ENCODE data around the gene LVRN. TPM values are rescaled to one million over a fixed set of nuclear protein-coding genes. Genes with fewer than 3 reads are reported as not detected.

Gene LVRN
- total RNA-seq, 4 donors from 2014 or later: 0.31 to 2.9 (median 2.1) TPM; not detected in 1

DNA sequence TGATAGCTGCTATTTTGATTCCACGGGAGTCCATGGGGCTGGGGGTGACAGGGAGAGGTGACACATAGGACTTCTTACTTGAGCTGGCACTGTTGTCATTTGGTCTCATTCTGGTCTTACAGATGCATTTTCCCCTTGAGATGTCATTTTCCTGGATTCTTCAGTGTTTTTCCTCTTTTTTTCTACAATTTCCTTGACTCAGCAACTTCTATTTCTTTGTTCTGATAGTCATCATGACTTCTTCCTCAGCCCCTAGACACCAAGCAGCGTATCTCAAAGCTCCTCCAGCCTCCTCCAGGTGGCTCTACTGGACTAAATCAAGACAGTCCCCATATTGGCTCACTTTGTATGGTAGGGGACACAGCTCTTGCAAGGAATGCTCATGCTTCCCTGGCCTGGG lies 16.5 kb downstream of the LVRN start:
- Histone ChIP-seq H3K9me3 (no peaks in the 10 kb centered on the region), H3K27me3 (peaks cover 0 to 8% (median 0%) of the 10 kb centered on the region in 4 donors), H3K4me1 (peaks cover 0 to 9% (median 0%) of the 10 kb centered on the region in 3 donors), H3K27ac (peak overlapping the region in 3 of 4 donors; percentile 32 to 82 (median 69)), H3K4me3 (no peak overlapping the region), H3K36me3 (no peaks in the 10 kb centered on the region)
- intact Hi-C loops (cut with DNase I): no loop called here
- 55 to 66% methylated on average over 2 of the region's 2 CpGs for WGBS, 2 donors
- no peak for DNase-seq
- TF ChIP-seq, protein P1, sequence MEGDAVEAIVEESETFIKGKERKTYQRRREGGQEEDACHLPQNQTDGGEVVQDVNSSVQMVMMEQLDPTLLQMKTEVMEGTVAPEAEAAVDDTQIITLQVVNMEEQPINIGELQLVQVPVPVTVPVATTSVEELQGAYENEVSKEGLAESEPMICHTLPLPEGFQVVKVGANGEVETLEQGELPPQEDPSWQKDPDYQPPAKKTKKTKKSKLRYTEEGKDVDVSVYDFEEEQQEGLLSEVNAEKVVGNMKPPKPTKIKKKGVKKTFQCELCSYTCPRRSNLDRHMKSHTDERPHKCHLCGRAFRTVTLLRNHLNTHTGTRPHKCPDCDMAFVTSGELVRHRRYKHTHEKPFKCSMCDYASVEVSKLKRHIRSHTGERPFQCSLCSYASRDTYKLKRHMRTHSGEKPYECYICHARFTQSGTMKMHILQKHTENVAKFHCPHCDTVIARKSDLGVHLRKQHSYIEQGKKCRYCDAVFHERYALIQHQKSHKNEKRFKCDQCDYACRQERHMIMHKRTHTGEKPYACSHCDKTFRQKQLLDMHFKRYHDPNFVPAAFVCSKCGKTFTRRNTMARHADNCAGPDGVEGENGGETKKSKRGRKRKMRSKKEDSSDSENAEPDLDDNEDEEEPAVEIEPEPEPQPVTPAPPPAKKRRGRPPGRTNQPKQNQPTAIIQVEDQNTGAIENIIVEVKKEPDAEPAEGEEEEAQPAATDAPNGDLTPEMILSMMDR (IDR thresholded peaks at IDR 0.05): no peak
- TF ChIP-seq POLR2A (IDR thresholded peaks at IDR 0.05): no peak

DNA sequence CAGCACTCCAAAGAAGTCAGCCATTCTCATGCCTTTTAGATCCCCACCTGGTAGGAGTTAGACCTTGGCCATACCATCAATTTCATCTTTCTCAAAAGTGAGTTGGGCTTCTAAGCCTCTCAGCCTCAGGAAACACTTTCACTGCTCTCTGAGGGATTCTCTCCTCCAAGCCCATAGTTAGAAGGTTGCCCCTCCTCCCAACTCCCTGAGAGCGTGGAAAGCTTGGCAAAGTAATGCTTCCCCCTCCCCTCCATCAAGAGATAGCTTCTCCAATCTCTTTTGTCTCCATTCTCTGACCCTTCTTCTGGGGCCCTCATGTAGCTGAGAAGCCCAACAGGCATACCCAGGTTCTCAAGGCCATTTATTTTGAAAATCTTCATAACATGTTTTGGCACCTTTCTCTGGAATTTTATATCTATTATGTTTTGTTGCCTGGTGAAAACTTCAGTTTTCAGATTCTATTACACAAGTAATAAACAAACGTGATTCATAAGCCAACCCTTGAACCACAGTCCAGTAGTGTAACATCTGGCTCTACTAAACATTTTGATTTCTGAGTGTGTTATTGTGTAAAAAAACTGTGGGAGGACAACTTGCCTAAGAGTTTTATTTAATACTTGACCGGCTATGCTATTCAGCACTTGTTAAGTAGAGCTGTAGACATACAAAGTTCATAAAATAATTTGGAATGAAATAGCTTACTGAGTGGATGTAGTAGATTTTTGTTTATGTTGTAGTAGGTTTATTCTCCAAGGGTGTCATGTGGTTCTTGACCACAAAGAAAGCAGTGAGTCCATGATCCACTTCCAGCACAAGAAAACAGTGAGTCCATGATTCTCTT lies 17.1 kb downstream of the LVRN start:
- TF ChIP-seq, protein P1 (IDR thresholded peaks at IDR 0.05): no peak
- no peak for TF ChIP-seq POLR2A (IDR thresholded peaks at IDR 0.05)
- intact Hi-C loops (cut with DNase I): no loop called here
- Histone ChIP-seq H3K27me3 (peaks cover 0 to 8% (median 0%) of the 10 kb centered on the region in 4 donors), H3K36me3 (no peaks in the 10 kb centered on the region), H3K9me3 (no peaks in the 10 kb centered on the region), H3K27ac (peak overlapping the region in 3 of 4 donors; percentile 32 to 82 (median 69)), H3K4me1 (peaks cover 0 to 9% (median 0%) of the 10 kb centered on the region in 3 donors), H3K4me3 (no peak overlapping the region)
- DNase-seq: no peak
- WGBS, 2 donors: 43 to 56% methylated on average over 3 of the region's 3 CpGs

DNA sequence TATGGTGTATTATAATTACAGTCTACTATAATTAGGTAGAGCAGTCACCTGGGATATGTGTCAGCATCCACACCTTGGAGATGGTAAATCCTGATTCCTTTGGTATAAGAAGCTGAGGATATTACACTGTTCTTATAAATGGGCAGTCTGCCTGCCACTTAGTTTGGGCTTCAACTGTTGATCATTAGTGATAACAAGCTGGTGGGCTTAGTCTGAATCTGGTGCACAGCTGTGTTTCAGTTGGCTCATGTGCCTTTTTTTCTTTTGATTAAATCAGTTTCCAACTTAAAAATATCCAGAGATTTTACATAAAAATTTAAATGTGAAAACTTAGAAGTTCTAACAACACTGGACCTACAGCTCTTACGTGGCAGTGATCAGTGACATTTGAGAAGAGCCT lies 21.2 kb downstream of the LVRN start:
- Histone ChIP-seq H3K36me3 (no peaks in the 10 kb centered on the region), H3K4me1 (peaks cover 0 to 8% (median 0%) of the 10 kb centered on the region in 3 donors), H3K4me3 (no peak overlapping the region), H3K9me3 (no peaks in the 10 kb centered on the region), H3K27me3 (peaks cover 0 to 8% (median 0%) of the 10 kb centered on the region in 4 donors), H3K27ac (no peak overlapping the region)
- DNase-seq: no peak
- intact Hi-C loops (cut with DNase I): no loop called here
- TF ChIP-seq, protein P1 (IDR thresholded peaks at IDR 0.05): no peak
- WGBS, 2 donors: 55 to 65% methylated on average over 1 of the region's 1 CpG

DNA sequence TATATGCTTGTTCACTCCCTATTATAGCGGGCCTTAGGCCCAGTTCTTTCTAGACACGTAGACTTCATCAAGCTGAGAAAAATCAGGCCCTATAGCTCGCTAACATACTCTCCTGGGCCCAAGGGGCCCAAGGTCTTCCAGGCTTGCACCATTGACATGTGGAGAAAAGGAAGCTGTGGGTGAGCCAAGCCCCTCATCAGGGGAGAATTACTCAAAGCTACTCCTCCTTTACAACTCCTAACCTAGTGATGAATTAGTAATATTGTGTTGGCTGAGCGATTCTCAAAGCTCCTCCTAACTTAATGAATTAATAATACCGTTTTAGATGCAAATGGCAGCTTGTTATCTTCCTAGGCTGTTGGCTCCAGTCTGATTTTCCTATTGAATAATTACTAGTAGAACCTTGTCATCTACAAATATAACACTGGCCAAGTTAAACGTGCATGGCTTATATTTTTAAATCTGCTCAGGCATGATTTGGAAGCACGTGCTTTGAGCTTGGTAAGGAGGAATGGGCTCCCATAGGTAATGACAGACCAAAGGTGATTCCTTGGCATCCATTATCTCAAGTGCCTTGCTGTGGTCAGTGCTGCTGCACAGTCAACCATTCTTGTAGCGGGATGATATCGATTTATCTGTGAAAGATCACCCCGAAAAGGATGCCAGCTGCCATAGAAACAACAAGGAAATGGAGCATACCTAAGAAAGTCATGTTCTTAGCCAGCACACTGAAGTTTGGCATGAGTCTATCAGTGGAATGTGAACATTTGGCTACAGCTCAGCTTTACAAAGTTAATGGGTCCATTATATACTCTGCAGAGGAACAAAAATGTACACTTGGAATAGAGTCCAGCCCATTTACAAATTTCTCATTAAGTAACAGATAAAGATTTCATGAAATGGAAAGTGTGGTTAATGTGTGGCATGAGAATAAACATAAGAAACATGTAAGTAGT lies 23.8 kb downstream of the LVRN start:
- Histone ChIP-seq H3K4me1 (no peaks in the 10 kb centered on the region), H3K9me3 (no peaks in the 10 kb centered on the region), H3K27ac (no peak overlapping the region), H3K36me3 (no peaks in the 10 kb centered on the region), H3K4me3 (no peak overlapping the region), H3K27me3 (no peaks in the 10 kb centered on the region)
- 70% methylated on average over 10 of the region's 10 CpGs for WGBS, 2 donors
- DNase-seq: no peak
- TF ChIP-seq, protein P1 (IDR thresholded peaks at IDR 0.05): no peak
- no peak for TF ChIP-seq POLR2A (IDR thresholded peaks at IDR 0.05)
- intact Hi-C loops (cut with DNase I): no loop called here
